GM23338 (cell line): ENCODE results near the gene VAMP7.

ENCODE experiments used
- CREB1 ChIP-seq: fragments of 250-450 bp; sonication (Bioruptor Pico); IDR thresholded peaks from 2 replicates; pipeline ENCODE4 v1.5.0; 2020; ENCODE audit warnings: low read depth, mild to moderate bottlenecking, moderate library complexity
- CTCF ChIP-seq, 2 experiments: fragments of 200-600 bp in 1 of 2; sonication (generic) in 1 of 2; conservative IDR thresholded peaks; 2 replicates each; pipeline versions ENCODE4 v1.5.1 to v1.6.1; 2016 to 2017; ENCODE audit warnings: antibody characterized with exemption in 2 of 2, low read depth in 2 of 2, mild to moderate bottlenecking in 2 of 2, moderate library complexity in 1 of 2
- EZH2 ChIP-seq: fragments of 200-600 bp; sonication (generic); IDR thresholded peaks from one replicate; pipeline ENCODE4 v1.8.0; 2017; ENCODE audit warnings: antibody characterized with exemption, mild to moderate bottlenecking, low read depth; ENCODE audit not compliant: unreplicated experiment

DNA sequence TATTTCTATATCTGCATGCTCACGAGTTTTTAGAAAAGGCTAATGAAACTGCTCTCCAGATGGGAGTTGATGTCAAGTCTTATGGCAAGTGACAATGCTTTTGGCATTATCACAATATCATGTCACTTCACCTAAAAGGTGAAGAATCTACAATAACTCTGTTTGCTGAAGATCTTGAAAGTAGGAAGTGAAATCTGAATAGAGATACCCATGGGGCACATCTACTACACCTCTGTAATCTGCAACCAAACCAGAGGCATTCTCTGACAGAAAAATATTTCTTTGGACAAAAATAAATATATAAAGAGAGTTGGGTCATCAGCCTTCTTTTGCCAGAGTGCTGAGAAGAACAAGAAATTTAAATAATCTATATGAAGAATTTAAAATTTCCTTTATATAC lies 3.9 kb upstream of the VAMP7 start:
- TF ChIP-seq CTCF (conservative IDR thresholded peaks at IDR 0.05; ENCODE audit: low read depth in 2 of 2) = no peak
- no peak for TF ChIP-seq EZH2
- no peak for TF ChIP-seq CREB1 (CRISPR knock-in tag)
